Measurements from ENCODE around the gene DPYD. TPM values are rescaled to one million over a fixed set of nuclear protein-coding genes. Genes with fewer than 3 reads are reported as not detected.

DPYD gene
- total RNA-seq, 2 experiments from 2014 or later: 7.5 to 7.9 TPM

GRCh38 chr1:97101509-97101908 is 819.3 kb downstream of the DPYD start:
- Mint-ChIP-seq H3K4me3 (no peak overlapping the region), H3K27me3 (no peaks in the 10 kb centered on the region), H3K36me3 (peaks cover 25% of the 10 kb centered on the region), H3K9me3 (peaks cover 1% of the 10 kb centered on the region), H3K4me1 (no peaks in the 10 kb centered on the region), H3K27ac (no peak overlapping the region)
- DNase-seq: no peak

GRCh38 chr1:97097404-97097925 is 823.4 kb downstream of the DPYD start:
- Mint-ChIP-seq H3K4me1 (no peaks in the 10 kb centered on the region), H3K9me3 (no peaks in the 10 kb centered on the region), H3K4me3 (no peak overlapping the region), H3K27me3 (no peaks in the 10 kb centered on the region), H3K36me3 (peaks cover 10% of the 10 kb centered on the region), H3K27ac (no peak overlapping the region)
- no peak for DNase-seq

- Mint-ChIP-seq H3K27ac (no peak overlapping the region), H3K9me3 (no peaks in the 10 kb centered on the region), H3K4me3 (no peak overlapping the region), H3K36me3 (peaks cover 10% of the 10 kb centered on the region), H3K4me1 (no peaks in the 10 kb centered on the region), H3K27me3 (no peaks in the 10 kb centered on the region)
- DNase-seq: no peak
Measured at GRCh38 chr1:97095764-97096163, 825.1 kb downstream of the DPYD start.

DNA sequence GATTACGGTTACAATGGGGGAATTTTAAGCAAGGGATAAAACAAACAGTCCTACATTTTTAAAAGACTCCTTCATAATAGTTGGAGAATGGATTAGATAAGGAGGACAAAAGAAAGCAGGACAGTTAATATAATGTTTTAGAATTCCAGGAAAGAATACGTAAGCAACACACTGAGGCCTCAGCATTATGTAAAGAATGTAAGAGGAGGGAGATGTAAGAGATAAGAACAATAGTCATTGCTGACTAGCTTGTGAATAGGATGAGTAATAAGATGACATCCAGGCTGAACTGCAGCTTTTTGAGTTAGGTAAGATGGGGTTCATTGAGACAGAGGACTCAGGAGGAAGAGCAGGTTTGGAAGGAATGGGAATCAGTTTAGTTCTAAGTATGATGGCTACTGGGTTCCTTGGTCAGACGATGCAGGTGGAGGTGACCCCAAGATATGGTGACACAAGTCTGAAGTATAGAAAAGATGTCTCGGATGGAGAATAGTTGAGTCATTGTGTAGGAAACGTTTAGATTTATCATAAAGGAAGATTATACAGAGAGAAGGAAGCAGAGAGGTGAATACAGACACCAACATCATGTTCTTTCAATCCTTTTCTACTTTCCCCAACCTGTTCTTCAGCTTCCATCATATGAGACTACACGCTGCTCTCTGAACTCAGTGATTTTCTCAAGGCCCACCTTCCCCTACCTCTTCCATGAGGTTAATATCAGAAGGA is 826.4 kb downstream of the DPYD start:
- H3K27me3 Mint-ChIP-seq: no peaks in the 10 kb centered on the region
- no peak for DNase-seq
- H3K4me1 Mint-ChIP-seq: no peaks in the 10 kb centered on the region

GRCh38 chr1:97093741-97094140 is 827.1 kb downstream of the DPYD start:
- no peaks in the 10 kb centered on the region for H3K9me3 Mint-ChIP-seq
- peaks cover 10% of the 10 kb centered on the region for H3K36me3 Mint-ChIP-seq
- no peaks in the 10 kb centered on the region for H3K27me3 Mint-ChIP-seq
- H3K4me3 Mint-ChIP-seq: no peak overlapping the region
- DNase-seq: no peak
- no peaks in the 10 kb centered on the region for H3K4me1 Mint-ChIP-seq
- H3K27ac Mint-ChIP-seq: no peak overlapping the region

More for the DNA sequence above, 826.4 kb downstream of the DPYD start:
- H3K36me3 Mint-ChIP-seq: peaks cover 10% of the 10 kb centered on the region
- H3K27ac Mint-ChIP-seq: no peak overlapping the region
- no peak overlapping the region for H3K4me3 Mint-ChIP-seq
- no peaks in the 10 kb centered on the region for H3K9me3 Mint-ChIP-seq

DNA sequence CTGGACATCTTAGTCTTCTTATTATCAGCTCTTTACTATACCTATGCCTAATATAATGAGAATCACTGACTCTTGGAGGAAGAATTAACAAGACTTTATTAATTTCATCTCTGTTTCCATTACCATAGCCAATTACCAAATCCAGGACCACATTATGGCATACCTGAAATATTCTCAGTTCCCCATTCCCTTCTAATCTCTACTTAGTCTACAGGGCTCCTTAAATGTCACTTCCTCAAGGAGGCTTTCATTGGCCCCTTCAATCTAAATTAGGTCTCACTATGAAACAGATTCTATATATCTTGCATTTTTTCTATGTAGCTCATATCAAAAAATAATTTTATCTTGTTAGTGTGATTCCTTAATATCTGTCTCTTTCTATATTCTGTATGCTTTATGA is 828.0 kb downstream of the DPYD start:
- no peak overlapping the region for H3K4me3 Mint-ChIP-seq

GRCh38 chr1:97091679-97092078 is 829.2 kb downstream of the DPYD start:
- DNase-seq: no peak
- Mint-ChIP-seq H3K4me1 (no peaks in the 10 kb centered on the region), H3K27me3 (no peaks in the 10 kb centered on the region), H3K9me3 (no peaks in the 10 kb centered on the region), H3K27ac (no peak overlapping the region), H3K36me3 (peaks cover 3% of the 10 kb centered on the region), H3K4me3 (no peak overlapping the region)

More for the DNA sequence above, 828.0 kb downstream of the DPYD start:
- DNase-seq: no peak
- Mint-ChIP-seq H3K4me1 (no peaks in the 10 kb centered on the region), H3K27ac (no peak overlapping the region), H3K9me3 (no peaks in the 10 kb centered on the region), H3K36me3 (peaks cover 13% of the 10 kb centered on the region), H3K27me3 (no peaks in the 10 kb centered on the region)

GRCh38 chr1:97091263-97091662 is 829.6 kb downstream of the DPYD start:
- Mint-ChIP-seq H3K9me3 (no peaks in the 10 kb centered on the region), H3K4me3 (no peak overlapping the region), H3K36me3 (peaks cover 3% of the 10 kb centered on the region), H3K27me3 (no peaks in the 10 kb centered on the region), H3K27ac (no peak overlapping the region), H3K4me1 (no peaks in the 10 kb centered on the region)
- DNase-seq: no peak

GRCh38 chr1:97090725-97091124 is 830.1 kb downstream of the DPYD start:
- H3K4me1 Mint-ChIP-seq: no peaks in the 10 kb centered on the region
- no peaks in the 10 kb centered on the region for H3K9me3 Mint-ChIP-seq
- H3K27ac Mint-ChIP-seq: no peak overlapping the region
- H3K36me3 Mint-ChIP-seq: peaks cover 3% of the 10 kb centered on the region
- H3K27me3 Mint-ChIP-seq: no peaks in the 10 kb centered on the region
- no peak for DNase-seq
- no peak overlapping the region for H3K4me3 Mint-ChIP-seq

DNA sequence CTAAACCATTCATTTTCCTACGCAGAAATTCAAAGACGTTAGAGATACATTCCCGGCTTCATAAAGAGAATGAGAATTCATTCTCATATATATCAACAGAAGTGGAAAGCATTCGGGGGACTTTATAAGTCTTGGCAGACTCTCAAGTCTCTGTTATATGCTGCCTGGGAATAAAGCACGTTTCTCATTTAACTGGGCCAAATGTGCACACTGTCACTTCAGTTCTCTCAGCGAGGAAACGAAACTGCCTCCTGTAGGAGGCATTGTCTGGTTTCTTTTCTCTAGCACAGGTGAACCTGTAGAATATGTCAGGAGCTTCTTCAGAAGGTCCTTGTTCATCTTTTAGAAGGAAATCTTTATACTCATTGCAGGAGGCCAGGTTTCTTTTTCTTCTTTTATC is 831.7 kb downstream of the DPYD start:
- no peaks in the 10 kb centered on the region for H3K27me3 Mint-ChIP-seq
- DNase-seq: no peak
- H3K36me3 Mint-ChIP-seq: peaks cover 3% of the 10 kb centered on the region
- H3K27ac Mint-ChIP-seq: no peak overlapping the region
- H3K4me1 Mint-ChIP-seq: no peaks in the 10 kb centered on the region
- H3K9me3 Mint-ChIP-seq: no peaks in the 10 kb centered on the region
- no peak overlapping the region for H3K4me3 Mint-ChIP-seq

DNA sequence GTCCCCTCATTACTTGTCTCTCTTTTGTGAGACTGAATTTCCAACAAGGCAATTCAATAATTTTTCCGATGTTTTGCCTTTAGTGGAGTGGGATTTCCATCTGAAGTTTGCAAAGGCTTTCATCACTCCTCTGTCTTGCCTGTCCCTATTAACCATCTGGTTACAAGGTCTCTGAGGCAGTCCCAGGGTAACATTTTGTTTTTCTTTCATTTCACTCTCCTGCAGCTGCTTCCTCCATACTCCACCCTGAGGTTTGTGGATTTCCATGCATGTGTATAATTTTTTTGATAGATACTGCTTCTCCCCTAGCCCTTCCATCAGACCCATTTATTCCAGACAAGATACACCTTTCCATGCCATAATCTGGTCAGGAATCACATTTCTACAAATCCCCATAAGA is 832.4 kb downstream of the DPYD start:
- Mint-ChIP-seq H3K27me3 (no peaks in the 10 kb centered on the region), H3K27ac (no peak overlapping the region), H3K36me3 (peaks cover 3% of the 10 kb centered on the region), H3K9me3 (no peaks in the 10 kb centered on the region), H3K4me1 (no peaks in the 10 kb centered on the region), H3K4me3 (no peak overlapping the region)
- no peak for DNase-seq

GRCh38 chr1:97084546-97084945 is 836.3 kb downstream of the DPYD start:
- Mint-ChIP-seq H3K27ac (no peak overlapping the region), H3K27me3 (no peaks in the 10 kb centered on the region), H3K4me3 (no peak overlapping the region), H3K9me3 (no peaks in the 10 kb centered on the region), H3K36me3 (peaks cover 6% of the 10 kb centered on the region), H3K4me1 (no peaks in the 10 kb centered on the region)
- no peak for DNase-seq

DNA sequence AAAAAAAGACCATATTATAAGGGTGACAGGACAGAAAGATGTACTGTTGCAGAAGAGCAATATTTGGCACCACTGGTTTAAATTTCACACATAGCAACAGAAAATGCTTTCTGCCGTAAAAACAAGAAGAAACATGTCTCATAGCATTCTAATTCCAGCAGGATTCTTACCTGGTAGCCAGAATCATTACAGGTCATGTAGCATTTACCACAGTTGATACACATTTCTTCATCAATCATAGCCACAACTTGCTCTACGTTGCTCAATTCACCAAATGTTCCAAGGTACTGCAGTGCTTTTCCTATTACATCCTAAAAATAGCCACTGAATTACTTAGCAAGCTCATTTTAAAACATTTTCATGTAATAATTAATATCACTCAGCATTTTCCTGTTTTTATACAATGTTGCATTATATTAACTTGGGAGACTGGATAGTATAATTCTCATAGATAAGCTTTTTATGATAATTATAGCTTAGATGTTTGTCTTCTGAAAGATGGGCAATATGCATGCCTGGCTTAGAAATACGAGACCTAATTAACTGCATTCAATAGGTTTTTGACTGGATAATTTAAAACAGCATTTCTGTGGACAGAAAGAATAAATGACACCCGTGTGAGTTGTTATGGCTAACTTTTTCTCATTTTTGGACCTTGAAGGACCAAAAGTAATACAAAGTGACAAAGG is 838.5 kb downstream of the DPYD start:
- DNase-seq: no peak
- H3K9me3 Mint-ChIP-seq: no peaks in the 10 kb centered on the region
- H3K4me1 Mint-ChIP-seq: no peaks in the 10 kb centered on the region
- no peak overlapping the region for H3K4me3 Mint-ChIP-seq
- H3K27me3 Mint-ChIP-seq: no peaks in the 10 kb centered on the region
- H3K36me3 Mint-ChIP-seq: peaks cover 6% of the 10 kb centered on the region
- no peak overlapping the region for H3K27ac Mint-ChIP-seq

GRCh38 chr1:97078872-97079271 is 842.0 kb downstream of the DPYD start:
- no peak overlapping the region for H3K4me3 Mint-ChIP-seq
- DNase-seq: no peak
- H3K27me3 Mint-ChIP-seq: no peaks in the 10 kb centered on the region
- no peaks in the 10 kb centered on the region for H3K4me1 Mint-ChIP-seq
- no peaks in the 10 kb centered on the region for H3K9me3 Mint-ChIP-seq
- H3K36me3 Mint-ChIP-seq: peaks cover 6% of the 10 kb centered on the region
- H3K27ac Mint-ChIP-seq: no peak overlapping the region

DNA sequence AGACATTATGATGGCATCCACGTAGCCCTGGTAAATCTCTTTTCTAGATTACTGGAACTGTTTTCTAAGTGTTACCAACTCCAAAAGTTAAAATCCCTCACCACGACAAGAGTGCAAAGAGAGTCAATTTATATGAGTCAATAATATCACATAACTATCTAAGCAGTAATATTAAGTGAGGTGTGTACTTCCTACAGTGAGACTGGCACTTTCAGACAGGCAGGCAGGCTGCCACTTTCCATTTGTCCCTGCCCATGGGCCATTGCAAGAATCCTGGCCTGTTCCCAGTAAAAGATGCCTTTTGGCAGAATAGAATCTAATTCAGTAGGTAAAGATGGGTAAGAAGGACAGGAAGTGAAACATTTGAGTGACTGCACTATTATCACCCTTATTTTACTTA is 843.6 kb downstream of the DPYD start:
- Mint-ChIP-seq H3K36me3 (peaks cover 6% of the 10 kb centered on the region), H3K4me3 (no peak overlapping the region), H3K27me3 (no peaks in the 10 kb centered on the region), H3K27ac (no peak overlapping the region), H3K4me1 (no peaks in the 10 kb centered on the region), H3K9me3 (no peaks in the 10 kb centered on the region)
- DNase-seq: no peak

DNA sequence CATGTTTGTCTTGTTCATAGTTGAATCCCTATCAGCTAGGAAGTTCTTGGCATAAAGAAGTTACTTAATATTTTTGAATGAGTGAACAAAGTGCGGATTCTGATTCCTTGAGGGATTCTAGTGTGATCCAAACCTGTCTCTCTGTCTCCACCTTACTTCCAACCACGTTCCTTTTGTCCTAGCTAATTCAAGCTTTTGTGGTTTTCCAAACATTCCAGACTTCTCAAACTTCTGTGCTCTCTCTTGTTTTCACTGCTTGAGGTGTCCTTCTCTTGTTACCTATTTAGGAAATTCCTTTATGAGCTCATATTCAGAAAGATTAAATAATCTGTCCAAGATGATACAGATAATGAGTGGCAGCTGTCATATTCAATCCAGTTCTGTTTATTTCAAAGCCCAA is 846.1 kb downstream of the DPYD start:
- Mint-ChIP-seq H3K27ac (no peak overlapping the region), H3K36me3 (peaks cover 3% of the 10 kb centered on the region), H3K4me1 (no peaks in the 10 kb centered on the region), H3K4me3 (no peak overlapping the region), H3K27me3 (no peaks in the 10 kb centered on the region), H3K9me3 (no peaks in the 10 kb centered on the region)
- DNase-seq: no peak
